Measurements from ENCODE around the gene MYNN. TPM values are rescaled to one million over a fixed set of nuclear protein-coding genes. Genes with fewer than 3 reads are reported as not detected.

The MYNN gene
- 31.8 and 39.0 TPM in 2 replicates for total RNA-seq

DNA sequence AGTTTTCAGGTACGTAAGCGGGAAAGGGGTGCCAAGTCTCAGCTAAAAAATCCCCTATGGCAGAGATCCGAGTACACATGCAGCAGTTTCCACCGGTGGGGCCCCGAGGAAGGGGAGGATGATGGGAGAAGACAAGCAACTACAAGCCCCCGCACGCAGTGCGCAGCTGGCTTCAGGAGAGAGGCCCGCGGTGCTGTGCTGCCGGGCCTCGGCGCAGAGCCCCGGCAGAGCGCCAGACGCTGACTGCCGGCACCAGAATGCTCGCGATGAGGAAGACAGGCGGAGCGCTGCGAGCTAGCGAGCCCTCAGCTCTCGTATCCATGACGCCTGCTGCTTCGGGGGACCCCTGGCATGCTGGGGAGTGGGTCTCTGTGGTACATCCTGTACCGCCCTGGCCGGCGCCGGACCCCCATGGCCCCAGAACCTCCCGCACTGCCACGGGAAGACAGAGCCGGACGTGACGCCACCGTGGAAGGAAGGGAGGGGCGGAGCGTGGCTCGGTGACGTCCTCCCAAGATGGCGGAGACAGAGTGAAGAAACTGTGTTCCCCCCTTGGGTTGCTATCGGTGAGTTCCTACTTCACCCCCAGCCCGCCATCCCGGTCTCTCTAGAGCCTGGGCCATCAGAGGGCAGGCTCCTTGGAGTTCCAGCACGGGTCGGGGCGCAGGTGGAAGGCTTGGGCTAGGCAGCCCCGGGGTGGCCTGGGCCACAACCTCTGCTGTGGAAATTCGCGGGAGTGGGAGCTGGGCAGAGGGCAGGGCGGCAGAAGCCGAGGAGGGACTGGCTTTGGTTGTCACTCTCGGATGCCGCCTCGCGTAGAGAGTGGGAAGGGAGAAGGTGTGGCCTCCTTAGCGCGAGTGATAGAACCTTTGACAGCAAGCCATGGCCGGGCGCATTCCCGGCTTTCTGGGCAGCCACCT lies at the start of gene MYNN:
MYNN (plus strand) TSS at position 500 of the 920 bp plus-strand sequence. CDS start 900 bp downstream, outside the sequence.

DNA sequence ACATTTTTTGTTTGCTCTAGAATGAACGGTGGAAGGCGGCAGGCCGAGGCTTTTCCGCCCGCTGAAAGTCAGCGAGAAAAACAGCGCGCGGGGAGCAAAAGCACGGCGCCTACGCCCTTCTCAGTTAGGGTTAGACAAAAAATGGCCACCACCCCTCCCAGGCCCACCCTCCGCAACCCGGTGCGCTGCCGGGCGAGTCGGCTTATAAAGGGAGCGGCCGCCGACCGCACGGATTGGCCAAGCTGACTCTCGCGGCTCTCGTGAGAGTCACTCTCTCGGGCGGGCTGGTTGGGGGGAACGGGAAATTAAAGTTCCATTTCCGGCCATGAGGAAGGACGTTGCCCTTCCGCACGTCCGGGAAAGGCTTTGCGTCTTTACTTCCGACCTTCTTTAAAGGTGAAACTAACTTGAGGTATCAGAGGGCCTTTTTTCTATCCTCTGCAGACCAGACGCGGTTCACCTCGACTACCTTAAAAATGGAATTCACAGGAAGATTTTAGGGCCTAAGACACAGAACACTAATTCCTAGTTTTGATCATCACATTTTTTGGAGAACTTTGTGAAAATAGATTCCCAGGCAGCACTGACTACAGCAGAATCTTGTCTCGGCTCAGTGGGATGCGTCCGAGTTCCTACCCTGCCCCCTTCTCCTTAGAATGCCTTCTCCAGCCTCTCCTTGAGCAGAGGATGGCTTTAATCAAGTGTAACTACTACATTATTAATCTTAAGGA lies 8.1 kb upstream of the MYNN start, which contains the start of gene TERC:
TERC (minus strand) TSS at position 179 of the 731 bp plus-strand sequence.

DNA sequence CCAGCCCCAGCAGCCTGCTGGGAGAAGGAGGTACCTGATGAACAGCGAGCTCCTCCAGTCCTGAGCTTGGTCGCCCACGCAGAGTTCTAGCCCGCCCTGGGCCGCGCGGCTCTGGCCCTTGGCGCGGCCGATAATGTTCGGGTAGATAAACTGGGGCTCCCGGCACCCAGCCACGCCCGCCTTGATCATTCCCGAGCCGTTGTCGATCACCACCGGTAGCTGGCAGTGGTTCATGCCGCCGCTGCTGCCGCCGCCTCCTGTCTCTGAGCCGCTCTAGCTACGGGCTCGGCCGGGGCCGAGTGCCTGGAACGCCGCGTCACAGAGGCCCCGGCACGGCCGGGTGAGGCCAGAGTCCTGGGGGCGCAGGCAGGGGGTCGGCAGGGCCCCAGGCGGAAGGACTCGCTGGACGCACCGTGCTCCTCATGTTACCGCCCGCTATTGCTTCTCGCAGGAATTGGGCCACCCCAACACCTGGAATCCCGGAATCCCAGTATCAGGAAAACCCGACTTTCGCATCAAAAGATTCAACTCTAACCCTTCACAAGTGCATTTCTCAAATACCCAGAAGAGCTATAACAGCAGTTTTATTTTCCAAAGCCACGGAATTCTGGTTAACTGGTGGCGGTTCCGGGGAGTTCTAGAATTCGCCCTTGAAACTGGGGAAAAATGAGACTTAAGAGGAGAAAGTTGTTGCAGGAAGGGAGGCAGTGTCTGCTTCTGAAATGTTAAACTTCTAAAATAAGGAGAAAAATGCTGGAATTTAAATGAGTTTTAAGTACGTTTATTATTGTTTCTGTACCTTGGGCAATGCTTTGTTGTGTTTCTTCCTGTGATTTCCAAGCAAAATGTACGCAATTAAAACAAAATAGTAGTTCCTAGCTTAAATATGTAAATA lies 3.7 kb upstream of the MYNN start, which contains the start of gene ACTRT3:
ACTRT3 (minus strand) TSS at position 275 of the 895 bp plus-strand sequence; CDS start at position 234, 41 bp downstream.

DNA sequence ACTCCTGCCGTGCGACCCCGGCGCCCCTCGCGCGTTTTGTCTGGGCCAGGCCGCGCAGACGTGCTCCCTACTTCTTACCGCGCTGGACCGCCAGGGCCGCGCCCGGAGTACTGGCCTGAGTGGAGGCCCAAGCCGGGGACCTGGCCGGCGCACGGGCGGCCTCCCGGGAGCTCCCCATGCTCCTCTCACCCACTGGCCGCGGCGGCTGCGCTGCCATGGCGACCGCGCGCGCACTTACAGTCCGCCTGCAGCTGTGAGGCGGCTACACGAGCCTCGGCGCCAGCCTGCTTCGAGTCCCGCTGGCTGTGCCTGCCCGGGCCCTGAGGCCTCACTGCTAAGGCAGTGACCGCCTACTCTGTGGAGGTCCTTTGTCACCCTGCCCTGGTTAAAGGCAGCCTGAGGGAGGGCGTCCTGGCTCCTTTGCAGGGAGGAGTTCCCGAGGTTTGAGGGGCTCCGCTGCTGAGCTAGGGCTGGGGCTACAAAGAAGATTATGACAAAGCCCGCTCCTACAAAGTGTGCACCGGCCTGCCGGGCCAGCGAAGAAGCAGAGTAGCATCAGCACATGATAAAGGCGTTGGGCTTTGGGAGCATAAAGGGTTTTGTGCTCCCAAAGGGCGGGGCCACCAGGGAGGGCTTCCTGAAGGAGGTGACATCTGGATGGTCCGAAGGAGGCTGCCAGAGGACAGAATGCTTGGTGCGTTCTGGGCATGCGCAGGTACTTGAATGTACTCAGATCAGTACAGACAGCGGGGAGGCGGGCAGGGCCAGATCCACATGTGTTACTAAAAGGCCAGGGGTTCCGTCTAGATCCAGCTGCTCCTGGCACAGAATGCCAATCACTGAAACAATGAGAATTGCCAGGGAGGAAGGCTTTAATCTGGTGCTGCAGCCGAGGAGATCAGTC lies 39.4 kb downstream of the MYNN start, which contains the start of the genes LRRC34 and LRRIQ4:
LRRC34 (minus strand) TSS at position 573 of the 904 bp plus-strand sequence; CDS start at position 217, 356 bp downstream.
LRRIQ4 (plus strand) TSS at position 539 of the 904 bp plus-strand sequence. CDS start 9,052 bp downstream, outside the sequence.

Other genes with a start within 250 kb of the MYNN start
- 4.4 and 17.2 TPM in 2 replicates for gene MECOM, start 109.7 kb upstream of the MYNN start, total RNA-seq
- 32.6 and 554 TPM in 2 replicates for gene TERC, start 8.3 kb upstream of the MYNN start, total RNA-seq
- gene ACTRT3, start 3.8 kb upstream of the MYNN start, total RNA-seq: 1.0 and 1.5 TPM in 2 replicates
- not detected in 2 replicates for gene LRRIQ4, start 39.5 kb downstream of the MYNN start, total RNA-seq
- gene LRRC34, start 39.5 kb downstream of the MYNN start, total RNA-seq: 0.34 and 0.43 TPM in 2 replicates
- gene LRRC31, start 96.5 kb downstream of the MYNN start, total RNA-seq: not detected in 2 replicates
- gene SAMD7, start 138.2 kb downstream of the MYNN start, total RNA-seq: not detected in 2 replicates
- gene SEC62, start 193.4 kb downstream of the MYNN start, total RNA-seq: 34.5 and 76.5 TPM in 2 replicates